GM12873 (cell line): ENCODE results near the gene FSCN2.

Experiments
- CTCF ChIP-seq: IDR thresholded peaks from 2 replicates; pipeline ENCODE4 v1.5.1; 2012; ENCODE audit warnings: low read depth, mild to moderate bottlenecking, moderate library complexity, low read length, control low read depth; ENCODE audit not compliant: insufficient read depth; ENCODE audit errors: missing control alignments

The FSCN2 gene

GRCh38 chr17:81565231-81565630 lies 37.1 kb downstream of the FSCN2 start:
- TF ChIP-seq CTCF, result no peak

GRCh38 chr17:81566461-81567126 lies 38.4 kb downstream of the FSCN2 start:
- no peak for TF ChIP-seq CTCF

- no peak for TF ChIP-seq CTCF
Measured at GRCh38 chr17:81567191-81567590, 39.0 kb downstream of the FSCN2 start.

GRCh38 chr17:81568416-81568815 lies 40.2 kb downstream of the FSCN2 start:
- no peak for TF ChIP-seq CTCF

GRCh38 chr17:81569986-81570514 lies 41.9 kb downstream of the FSCN2 start:
- no peak for TF ChIP-seq CTCF

- TF ChIP-seq CTCF, result no peak
Measured at GRCh38 chr17:81570964-81571363, 42.8 kb downstream of the FSCN2 start.

- TF ChIP-seq CTCF, result no peak
Measured at GRCh38 chr17:81572563-81573168, 44.5 kb downstream of the FSCN2 start.
